ENCODE data around the gene AMHR2. TPM values are rescaled to one million over a fixed set of nuclear protein-coding genes. Genes with fewer than 3 reads are reported as not detected.

AMHR2 gene
- polyA plus RNA-seq, 1 donor: 8.8 TPM

DNA sequence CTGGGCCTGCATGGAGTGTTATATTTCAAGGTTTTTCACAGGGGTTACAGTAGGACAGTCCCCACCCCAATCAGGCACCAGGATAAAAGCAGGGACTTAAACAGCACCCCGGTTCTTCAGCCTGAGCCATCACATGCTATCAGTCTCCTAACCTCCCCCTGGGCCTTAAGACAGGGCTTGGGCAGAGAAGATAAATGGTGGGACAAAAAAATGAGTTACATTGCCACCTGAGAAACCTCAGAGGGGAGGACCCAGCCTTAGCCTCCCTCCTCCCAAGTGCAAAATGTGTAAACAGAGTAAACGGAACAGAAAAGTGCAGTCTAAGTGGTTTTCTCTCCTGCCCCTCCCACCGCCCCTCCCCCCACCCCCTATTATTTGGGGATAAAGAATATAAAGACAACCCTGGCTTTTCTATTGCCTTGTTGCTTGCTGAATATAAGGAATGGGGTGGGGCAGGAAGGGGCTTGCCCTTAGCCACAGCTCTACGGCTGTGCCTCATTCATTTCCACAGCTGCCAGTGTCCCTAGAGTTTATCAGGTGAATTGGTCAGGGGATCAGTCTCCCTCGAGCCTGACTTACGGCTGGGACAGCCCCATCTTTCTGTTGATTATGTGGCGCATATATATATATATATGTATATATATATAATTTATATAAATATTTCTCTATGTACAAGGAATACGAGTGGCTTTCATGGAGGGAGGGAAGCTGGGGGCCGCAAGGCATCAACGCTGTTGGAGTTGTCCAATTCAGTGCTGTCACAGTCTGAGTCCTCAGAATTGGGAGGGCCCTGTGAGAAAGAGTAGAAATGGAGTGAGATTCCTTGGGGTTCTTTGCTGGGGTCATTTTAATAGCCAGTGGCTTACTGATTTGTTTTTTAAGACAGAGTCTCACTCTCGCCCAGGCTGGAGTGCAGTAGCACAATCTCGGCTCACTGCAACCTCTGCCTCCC lies 57.1 kb downstream of the AMHR2 start:
- no CpG with 5 or more reads among the region's 12 CpGs for WGBS (ENCODE audit: insufficient coverage, low lambda C conversion rate)
- peaks cover 92% of the 10 kb centered on the region for H3K36me3 ChIP-seq (ENCODE audit: control insufficient read depth, insufficient read depth, low read length)
- H3K4me1 ChIP-seq (ENCODE audit: control insufficient read depth, insufficient read depth, low read length): peaks cover 17% of the 10 kb centered on the region
- H3K9me3 ChIP-seq (ENCODE audit: control insufficient read depth, low read depth, low read length): peaks cover 2% of the 10 kb centered on the region
- no peak for DNase-seq
- no peak overlapping the region for H3K4me3 ChIP-seq (ENCODE audit: low read length)
- no peak overlapping the region for H3K27ac ChIP-seq (ENCODE audit: low read length)
- no peaks in the 10 kb centered on the region for H3K27me3 ChIP-seq (ENCODE audit: control insufficient read depth, insufficient read depth, low read length)

Other genes starting within 250 kb of the AMHR2 start
- gene ZNF740, start 243.1 kb upstream of the AMHR2 start, polyA plus RNA-seq: 23.7 TPM
- 60.0 TPM for gene CSAD, start 242.9 kb upstream of the AMHR2 start, polyA plus RNA-seq
- 9.5 TPM for gene ITGB7, start 216.6 kb upstream of the AMHR2 start, polyA plus RNA-seq
- 11.6 TPM for gene RARG, start 191.6 kb upstream of the AMHR2 start, polyA plus RNA-seq
- 31.2 TPM for gene ESPL1, start 155.6 kb upstream of the AMHR2 start, polyA plus RNA-seq
- gene PFDN5, start 128.3 kb upstream of the AMHR2 start, polyA plus RNA-seq: 667 TPM
- gene MYG1, start 124.2 kb upstream of the AMHR2 start, polyA plus RNA-seq: 46.3 TPM
- 63.8 TPM for gene AAAS, start 102.2 kb upstream of the AMHR2 start, polyA plus RNA-seq
- 0.01 TPM for gene SP7, start 87.5 kb upstream of the AMHR2 start, polyA plus RNA-seq
- 72.8 TPM for gene SP1, start 43.7 kb upstream of the AMHR2 start, polyA plus RNA-seq
- gene PRR13, start 17.9 kb downstream of the AMHR2 start, polyA plus RNA-seq: 409 TPM
- gene PCBP2, start 28.2 kb downstream of the AMHR2 start, polyA plus RNA-seq: 765 TPM
- 13.7 TPM for gene MAP3K12, start 75.6 kb downstream of the AMHR2 start, polyA plus RNA-seq
- 34.0 TPM for gene TARBP2, start 77.4 kb downstream of the AMHR2 start, polyA plus RNA-seq
- not detected for gene NPFF, start 83.6 kb downstream of the AMHR2 start, polyA plus RNA-seq
- 32.4 TPM for gene ATF7, start 202.5 kb downstream of the AMHR2 start, polyA plus RNA-seq